GM18502 (cell line): ENCODE data around the gene HNF4A.

Experiments
- ATAC-seq: cut with Tn5 transposase; IDR thresholded peaks from one replicate; pipeline ENCODE4 v1.9.1; 2021; ENCODE audit warnings: mild to moderate bottlenecking; ENCODE audit not compliant: unreplicated experiment, poor library complexity

HNF4A gene

DNA sequence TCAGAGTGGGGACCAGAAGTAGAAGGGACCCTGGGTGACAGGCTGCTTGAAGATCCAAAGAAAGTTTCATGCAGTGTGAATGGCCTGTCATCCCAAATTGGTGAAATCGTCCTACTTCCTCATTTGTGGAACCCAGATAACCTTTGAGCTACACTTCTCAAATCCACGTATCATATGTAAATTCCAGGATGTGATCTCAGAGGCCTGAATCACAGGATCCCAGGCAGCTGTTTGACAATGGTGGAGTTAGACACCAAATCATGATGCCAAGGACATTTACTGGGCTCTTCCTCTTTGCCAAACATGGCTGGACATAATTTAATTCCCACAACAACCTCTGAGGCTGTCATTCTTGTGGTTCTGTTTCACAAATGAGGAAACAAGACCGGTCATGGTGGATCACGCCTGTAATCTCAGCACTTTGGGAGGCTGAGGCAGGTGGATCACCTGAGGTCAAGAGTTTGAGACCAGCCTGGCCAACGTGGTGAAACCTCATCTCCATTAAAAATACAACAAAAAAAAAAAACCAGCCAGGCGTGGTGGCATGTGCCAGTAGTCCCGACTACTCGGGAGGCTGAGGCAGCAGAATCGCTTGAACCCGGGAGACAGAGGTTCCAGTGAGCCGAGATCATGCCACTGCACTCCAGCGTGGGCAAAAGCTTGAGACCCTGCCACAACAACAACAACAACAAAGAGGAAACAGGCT lies 80.3 kb downstream of the HNF4A start:
- ATAC-seq, result no peak

DNA sequence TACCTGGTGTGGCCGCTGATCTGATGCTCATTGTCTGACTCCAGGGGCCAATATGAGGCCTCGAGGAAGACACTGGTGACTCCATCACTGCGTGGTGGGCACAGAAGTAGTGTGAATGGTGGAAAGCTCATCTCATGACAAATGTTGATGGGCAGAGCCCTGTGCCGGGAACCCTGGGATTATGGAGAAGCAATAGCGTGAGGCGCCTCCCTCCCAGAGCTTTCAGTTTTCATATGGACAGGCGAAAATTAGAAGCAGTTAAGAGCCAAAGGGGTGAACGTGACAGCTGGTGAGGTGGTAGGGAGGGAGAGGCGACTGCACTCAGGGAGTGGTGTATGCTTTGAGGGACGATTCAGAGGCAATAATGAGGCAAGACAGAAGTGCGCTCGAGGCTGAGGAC lies 80.9 kb downstream of the HNF4A start:
- no peak for ATAC-seq

DNA sequence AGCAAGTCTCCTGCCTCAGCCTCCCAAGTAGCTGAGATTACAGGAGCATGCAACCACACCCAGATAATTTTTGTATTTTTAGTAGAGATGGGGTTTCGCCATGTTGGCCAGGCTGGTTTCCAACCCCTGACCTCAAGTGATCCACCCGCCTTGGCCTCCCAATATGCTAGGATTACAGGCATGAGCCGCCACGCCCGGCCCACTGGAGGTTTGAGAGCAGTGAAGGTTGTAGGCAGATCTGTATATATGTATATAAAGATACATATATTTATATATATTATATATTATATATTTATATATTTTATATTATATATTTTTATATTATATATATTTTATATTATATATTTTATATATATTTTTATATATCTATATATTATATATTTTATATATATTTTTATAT lies 82.0 kb downstream of the HNF4A start:
- ATAC-seq, result no peak

DNA sequence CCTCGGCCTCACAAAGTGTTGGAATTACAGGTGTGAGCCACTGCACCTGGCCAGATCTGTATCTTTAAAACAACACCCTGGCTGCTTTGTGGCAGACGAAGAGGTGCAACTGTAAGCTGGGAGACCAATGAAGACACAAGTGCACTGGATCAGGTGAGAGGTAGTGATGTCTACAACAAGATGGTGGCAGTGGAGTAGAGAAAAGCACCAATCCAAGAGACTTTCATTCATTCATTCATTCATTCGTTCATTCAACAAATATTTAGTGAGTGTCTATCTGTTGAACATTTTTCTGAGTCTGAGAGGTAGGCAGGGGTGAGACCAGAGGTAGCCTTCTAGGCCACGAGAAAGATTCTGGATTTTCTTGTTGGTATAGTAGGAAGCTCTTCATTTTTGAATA lies 83.3 kb downstream of the HNF4A start:
- ATAC-seq, result no peak

DNA sequence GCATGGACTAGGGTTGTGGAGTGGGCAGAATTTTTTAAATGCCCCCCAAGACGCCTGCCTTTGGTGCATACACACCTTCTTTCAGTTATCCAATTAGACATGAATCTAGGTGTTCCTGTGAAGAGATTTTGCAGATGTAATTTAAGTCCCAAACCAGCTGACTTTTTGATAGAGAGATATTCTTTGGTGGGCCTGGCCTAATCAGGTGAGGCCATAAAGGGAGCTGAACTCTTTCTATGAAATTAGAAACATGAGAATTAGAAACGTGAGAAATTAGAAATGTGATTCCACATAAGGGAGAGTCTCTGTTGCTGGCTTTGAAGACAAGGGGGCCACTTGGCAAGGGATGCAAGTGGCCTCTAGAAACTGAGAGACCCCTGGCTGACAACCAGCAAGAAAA lies 83.8 kb downstream of the HNF4A start:
- no peak for ATAC-seq

DNA sequence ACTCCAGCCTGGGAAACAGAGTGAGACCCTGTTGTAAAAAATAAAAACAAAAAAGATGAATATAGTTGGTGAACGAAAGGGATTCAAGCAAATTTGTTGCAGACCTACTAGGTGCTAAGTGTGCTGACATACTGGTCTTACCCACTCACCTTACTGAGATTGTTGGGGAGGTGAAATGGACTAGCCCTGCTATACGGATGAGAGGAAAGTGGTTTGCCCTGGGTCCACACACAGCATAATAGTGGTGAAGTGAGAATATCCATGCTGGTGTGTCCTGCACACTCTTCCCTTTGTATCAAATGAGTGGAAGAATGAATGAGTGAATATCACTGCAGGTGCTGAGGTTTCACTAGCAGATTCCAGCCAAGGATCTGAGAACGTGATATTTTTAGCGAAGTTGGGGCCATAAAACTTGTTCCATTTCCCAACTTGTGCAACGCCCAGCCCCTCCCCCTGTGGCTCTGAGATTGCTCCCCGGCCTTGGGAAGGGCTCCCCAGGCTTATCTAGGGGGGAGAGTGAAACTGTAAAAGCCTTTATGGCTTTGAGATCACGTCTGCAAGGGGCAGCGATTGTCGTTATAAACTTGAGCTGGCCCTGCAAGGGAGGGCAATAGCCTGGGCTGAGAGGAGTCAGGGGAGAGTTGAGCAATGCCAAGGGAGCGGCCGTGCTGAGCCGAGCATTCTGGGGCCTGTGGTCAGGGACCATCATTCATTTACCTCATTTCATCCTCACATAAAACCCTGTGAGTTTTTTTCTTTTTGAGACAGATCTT lies 87.0 kb downstream of the HNF4A start:
- no peak for ATAC-seq

DNA sequence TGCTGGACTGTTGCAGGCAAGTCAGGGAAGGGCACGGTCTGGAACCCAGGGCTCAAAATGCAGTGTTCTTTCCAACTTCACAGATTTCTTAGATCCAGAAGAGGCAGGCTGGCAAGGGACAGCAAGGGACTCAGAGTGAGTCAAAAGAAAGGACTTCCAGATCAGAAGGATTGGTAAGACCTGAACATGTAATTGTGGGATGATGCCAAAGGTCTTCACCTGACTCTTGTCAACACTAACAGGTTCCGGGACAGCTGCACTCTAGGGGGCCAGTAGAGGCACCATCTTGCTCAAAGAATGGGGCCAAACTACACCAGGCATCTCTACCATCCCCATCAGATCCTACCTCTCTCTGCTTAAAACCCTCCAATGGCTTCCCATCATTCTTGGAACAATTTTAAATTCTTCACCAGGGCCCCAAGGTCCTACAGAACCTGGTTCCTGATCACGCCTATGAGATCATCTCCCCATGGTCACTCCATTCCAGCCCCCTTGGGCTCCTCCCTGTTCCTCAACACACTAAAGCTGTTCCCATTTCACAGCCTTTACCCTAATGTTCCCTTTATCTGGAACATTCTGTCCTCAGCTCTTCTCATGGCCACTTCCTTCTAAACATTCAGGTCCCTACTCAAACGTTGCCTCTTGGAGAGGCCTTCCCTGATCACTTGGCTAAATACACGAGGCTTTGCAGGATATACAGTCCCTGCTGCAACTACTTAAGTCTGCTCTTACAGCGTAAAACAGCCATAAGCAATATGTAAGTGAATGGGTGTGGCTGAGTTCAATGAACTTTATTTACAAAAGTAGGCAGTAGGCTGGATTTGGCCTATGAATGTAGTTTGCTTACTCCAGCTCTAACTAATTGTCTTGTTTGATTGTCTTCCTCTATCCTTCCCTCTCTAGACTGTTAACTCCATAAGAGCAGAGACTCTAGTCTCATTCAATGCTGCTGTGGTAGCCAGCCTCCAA lies 90.5 kb downstream of the HNF4A start:
- ATAC-seq, result no peak

DNA sequence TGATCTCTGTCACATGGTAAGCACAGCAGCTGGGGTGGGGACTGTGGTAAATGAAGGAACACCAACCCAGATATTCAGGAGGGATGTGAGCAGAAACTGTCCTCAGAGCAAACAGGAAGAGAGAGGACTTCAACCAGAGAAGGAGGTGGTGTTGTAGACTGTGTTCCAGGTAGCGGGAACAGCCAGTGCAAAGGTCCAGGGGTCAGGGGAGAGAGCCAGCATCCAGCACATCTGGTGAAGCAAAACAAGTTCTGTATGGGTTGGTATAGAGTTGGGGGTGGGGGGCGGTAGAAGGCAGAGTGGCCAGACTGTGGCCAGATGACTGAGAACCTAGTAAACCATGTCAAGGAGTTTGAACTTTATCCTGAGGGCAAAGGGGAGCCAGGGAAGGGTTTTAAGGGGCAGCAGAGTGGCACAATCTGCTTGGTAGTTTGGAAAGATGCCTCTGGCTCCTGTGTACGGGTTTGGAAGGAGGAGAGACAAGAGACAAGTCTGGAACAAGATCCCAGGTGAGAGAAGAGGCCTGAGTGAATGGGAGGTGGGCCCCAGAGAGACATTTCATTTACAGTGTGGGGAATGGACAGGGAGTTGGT lies 92.4 kb downstream of the HNF4A start:
- no peak for ATAC-seq

DNA sequence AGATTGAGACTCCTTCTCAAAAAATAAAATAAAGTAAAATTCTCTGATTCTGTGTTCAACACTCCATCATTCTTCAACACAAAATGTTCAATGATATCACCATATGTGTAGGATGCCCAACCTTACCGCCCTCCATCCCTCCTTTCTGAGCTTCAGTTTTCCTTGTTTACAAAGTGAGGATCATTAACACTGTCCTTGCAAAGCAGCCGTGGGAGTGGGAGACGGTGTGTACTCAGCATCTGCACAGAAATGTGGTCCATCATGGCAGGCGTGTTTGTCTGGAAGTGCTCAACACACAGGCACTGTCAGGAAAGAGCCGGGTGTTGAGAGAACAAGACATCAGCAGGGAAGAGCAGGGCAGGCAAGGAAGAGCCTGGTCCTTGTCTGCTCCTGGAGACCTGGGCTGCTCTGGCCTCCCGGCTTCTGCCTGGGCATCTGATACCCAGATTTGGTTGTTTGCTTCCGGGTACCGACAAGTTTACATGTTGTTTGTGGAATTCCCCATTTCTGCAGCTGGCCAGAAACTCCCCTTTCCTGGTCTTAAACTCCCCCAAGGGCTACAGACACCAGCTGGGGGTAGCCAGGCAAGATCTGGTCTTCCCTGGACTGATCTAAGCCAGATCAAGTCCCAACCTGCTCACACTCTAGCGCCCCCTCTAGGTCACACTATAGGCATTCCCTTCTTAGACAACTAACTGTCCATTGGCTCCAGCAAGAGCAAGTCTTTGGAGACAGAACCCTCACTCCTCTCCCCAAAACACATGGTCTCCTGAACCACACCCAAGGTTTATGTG lies 93.5 kb downstream of the HNF4A start:
- ATAC-seq, result no peak

DNA sequence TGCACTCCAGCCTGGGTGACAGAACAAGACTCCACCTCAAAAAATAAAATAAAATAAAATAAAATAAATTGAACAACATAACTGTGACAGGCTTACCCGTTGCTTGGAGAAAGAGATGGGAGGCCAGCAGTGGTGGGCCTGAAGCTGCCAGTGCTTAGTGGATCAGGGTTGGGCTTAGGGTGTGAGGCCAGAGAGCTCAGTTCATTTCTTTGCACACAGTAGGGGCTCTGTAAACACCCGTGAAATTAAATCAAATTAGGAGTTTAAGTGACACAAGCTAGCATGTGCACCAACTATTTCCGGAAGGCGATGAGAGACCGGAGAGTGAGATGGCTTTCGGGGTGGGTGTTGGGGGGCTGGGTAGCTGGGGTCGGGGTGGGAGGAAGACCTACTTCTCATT lies 94.4 kb downstream of the HNF4A start:
- ATAC-seq, result no peak

DNA sequence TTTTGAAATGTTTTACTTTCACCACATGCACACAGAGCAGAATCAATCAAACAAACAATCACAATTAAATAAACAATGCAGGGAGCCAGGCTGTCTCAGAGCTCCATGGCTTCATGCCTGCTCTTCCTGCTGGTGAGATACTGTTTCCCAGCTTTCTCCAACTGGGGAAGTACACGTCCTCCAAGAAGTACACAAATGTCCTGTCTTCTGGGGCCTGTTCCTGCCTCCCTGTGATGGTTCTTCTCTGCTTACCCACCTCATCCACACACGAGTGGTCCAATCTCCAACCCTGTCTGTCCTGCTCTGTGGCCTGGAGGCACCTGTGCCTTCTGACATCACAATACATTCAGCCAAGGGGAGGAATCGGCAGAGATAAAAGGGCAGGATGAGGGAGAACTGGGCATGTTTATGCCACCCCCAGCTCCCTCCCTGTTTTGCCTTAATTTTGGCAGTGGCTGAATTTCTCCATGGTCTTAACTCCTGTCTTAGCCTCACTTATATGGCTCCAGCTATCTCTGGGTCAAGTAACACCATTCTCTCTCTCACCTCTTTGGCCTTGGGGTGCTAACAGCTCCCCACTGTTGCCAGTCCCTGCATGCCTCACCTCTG lies 94.9 kb downstream of the HNF4A start:
- no peak for ATAC-seq

DNA sequence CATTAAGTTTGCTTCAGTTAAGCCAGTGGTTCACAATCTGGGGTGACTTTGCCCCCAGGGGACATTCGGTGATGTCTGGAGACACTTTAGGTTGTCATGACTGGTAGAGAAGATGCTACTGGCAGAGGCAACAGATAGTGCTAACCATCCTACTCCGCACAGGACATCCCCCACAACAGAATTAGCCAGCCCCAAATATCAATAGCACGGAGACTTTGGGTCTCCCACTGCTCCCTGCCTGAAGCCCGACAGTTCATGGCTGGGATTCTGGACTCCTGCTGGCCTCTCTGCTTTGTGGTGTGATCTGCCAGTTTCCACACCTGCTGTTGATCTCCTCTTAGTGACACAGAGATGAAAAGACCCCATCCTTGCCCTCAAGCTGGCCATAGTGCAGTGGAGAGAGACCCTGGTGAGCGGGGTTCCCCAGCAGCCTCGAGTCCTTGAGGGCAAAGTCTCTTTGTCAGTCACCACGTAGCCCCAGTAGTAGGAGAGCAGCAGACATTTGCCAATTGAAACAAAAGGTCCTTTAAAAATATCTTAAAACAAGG lies 95.5 kb downstream of the HNF4A start:
- ATAC-seq, result no peak

DNA sequence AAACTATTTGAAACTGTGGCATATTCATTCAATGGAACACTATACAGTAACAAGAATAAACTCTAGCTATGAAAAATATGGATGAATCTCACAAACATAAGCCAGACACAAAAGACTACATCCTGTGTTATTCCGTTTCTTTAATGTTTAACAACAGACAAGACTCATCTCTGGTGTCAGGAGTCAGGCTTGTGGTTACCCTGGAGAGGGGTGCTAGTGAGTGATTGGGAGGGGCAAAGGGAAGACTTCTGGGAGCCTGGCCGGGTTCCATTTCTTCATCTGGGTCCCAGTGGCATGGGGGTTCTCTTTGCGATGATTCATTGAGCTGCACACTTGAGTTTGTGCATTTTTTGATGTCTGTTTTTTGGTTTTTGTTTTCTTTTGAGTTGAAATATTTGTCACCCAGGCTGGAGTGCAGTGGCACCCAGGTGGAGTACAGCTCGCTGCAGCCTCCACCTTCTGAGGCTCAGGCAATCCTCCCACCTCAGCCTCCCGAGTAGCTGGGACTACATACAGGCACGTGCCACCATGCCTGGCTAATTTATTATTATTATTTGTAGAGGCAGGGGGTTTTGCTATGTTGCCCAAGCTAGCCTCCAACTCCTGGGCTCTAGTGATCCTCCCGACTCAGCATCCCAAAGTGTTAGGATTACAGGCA lies 98.9 kb downstream of the HNF4A start:
- no peak for ATAC-seq

DNA sequence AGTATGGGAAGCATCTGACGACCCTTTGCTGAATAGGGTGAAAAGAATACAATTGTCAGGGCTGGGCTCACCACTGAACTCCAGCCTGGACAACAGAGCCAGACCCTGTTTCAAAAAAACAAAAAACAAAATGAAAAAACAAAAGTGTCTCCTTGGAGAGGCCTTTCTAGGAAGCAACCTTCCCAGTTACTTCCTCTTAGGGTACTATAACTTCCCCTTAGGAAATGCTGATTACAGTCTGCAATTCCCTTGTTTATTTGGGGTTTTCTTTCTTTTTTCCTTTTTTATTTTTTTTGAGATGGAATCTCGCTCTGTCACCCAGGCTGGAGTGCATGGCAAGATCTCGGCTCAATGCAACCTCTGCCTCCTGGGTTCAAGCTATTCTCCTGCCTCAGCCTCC lies 99.6 kb downstream of the HNF4A start:
- no peak for ATAC-seq

DNA sequence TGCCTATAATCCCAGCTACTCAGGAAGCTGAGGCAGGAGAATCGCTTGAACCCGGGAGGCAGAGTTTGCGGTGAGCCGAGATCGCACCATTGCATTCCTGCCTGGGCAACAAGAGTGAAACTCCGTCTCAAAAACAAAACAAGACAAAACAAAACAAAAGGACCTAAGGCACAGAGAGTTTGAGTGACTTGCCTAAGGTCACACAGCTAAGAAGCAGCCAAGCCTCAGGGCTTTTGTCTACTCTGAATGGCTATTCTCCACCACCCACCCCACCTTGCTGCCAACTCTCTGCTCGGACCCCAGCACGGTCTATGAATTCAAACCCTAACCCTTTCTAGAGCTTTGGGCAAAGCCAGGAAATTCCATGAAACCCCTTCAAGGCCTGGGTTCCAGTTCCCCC lies 101.1 kb downstream of the HNF4A start:
- no peak for ATAC-seq

DNA sequence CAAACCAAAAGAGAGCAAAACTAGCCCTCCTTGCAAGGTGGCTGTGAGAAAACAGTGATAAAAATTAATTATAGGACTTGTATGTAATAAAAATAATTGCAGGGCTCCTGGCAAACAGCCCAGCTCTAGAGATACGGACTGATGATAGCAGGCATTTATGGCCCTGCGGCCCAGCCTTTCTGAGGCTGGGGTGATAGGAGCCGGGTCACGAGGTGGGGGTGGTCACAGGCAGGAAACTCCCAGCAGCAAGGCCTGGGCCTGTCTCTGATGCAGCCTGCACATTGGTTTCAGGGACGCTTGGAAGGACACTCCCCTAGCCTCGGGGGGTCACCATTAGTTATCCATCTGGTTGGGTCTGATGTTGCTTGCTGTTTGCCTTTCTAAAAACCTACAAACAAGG lies 101.5 kb downstream of the HNF4A start:
- no peak for ATAC-seq

DNA sequence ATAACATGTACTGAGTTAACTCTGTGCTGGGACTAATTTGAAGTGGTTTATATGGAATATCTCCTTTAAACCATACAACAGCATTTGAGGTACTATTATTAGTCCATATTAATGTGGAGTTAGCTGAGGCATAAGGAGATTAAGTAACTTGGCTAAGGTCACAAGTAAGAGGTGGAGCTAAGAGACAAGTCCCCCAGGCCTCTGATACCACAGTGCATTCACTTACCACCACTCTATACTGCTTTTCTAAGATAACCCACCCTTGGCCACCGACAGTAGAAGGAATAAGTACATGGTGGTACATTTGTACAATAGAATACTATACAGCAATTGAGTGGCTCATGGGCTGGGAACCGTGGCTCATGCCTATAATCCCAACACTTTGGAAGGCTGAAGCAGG lies 103.8 kb downstream of the HNF4A start:
- no peak for ATAC-seq

DNA sequence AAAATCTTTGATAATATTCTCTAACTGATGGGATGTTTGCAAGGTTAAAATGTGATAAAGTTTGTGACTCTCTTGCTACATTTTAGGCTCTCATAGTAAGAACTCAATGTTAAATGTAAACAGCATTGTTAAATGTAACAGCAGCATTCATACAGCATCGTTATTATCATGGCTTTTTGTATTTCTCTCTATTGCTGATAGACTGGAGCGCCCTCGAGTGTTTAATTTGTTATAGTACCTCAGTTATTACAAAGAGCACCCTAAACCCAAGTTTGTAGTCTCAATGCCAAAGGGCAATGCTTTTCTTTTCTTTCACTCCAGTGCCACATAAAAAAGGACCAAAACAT lies 105.3 kb downstream of the HNF4A start:
- ATAC-seq, result no peak
